ENCODE results near the gene EPC1.
A peak's percentile ranks its signal among the peaks of the same experiment; 100 is the strongest.
"Not testable (repeated sequence)": the region's sequence is repeated elsewhere in the genome, so short reads cannot be mapped to it uniquely, and the experiment has no call there.

The EPC1 gene

GRCh38 chr10:32253821-32254220 is 93.1 kb downstream of the EPC1 start:
- ATAC-seq, result no peak
- no peaks in the 10 kb centered on the region for H3K9me3 Mint-ChIP-seq
- H3K27ac Mint-ChIP-seq, result no peak overlapping the region
- no peaks in the 10 kb centered on the region for H3K36me3 Mint-ChIP-seq
- H3K4me3 Mint-ChIP-seq, result no peak overlapping the region
- H3K4me1 Mint-ChIP-seq, result peaks cover 9% of the 10 kb centered on the region
- H3K27me3 Mint-ChIP-seq, result no peaks in the 10 kb centered on the region

- no peak overlapping the region for H3K27ac Mint-ChIP-seq
These were observed 93.7 kb downstream of the EPC1 start for GRCh38 chr10:32253276-32253675.

GRCh38 chr10:32250489-32250888 is 96.5 kb downstream of the EPC1 start:
- not testable (repeated sequence) for H3K4me1 Mint-ChIP-seq, H3K27ac Mint-ChIP-seq, H3K36me3 Mint-ChIP-seq, H3K27me3 Mint-ChIP-seq, H3K4me3 Mint-ChIP-seq, H3K9me3 Mint-ChIP-seq, ATAC-seq

More at GRCh38 chr10:32253276-32253675, 93.7 kb downstream of the EPC1 start:
- no peaks in the 10 kb centered on the region for H3K9me3 Mint-ChIP-seq
- H3K4me3 Mint-ChIP-seq, result no peak overlapping the region
- no peaks in the 10 kb centered on the region for H3K27me3 Mint-ChIP-seq
- no peaks in the 10 kb centered on the region for H3K36me3 Mint-ChIP-seq
- ATAC-seq, result no peak
- peaks cover 9% of the 10 kb centered on the region for H3K4me1 Mint-ChIP-seq

- Mint-ChIP-seq H3K4me1 (peaks cover 7% of the 10 kb centered on the region), H3K27me3 (peaks cover 5% of the 10 kb centered on the region), H3K9me3 (no peaks in the 10 kb centered on the region), H3K27ac (no peak overlapping the region), H3K4me3 (no peak overlapping the region), H3K36me3 (no peaks in the 10 kb centered on the region)
- no peak for ATAC-seq
These were observed 100.3 kb downstream of the EPC1 start for GRCh38 chr10:32246685-32247084.

- H3K36me3 Mint-ChIP-seq, result no peaks in the 10 kb centered on the region
- H3K9me3 Mint-ChIP-seq, result no peaks in the 10 kb centered on the region
- H3K27me3 Mint-ChIP-seq, result peaks cover 14% of the 10 kb centered on the region
- no peak overlapping the region for H3K4me3 Mint-ChIP-seq
- no peak overlapping the region for H3K27ac Mint-ChIP-seq
- no peak for ATAC-seq
- H3K4me1 Mint-ChIP-seq, result peaks cover 7% of the 10 kb centered on the region
These were observed 101.2 kb downstream of the EPC1 start for GRCh38 chr10:32245760-32246159.

- Mint-ChIP-seq H3K4me1 (peaks cover 7% of the 10 kb centered on the region), H3K4me3 (no peak overlapping the region), H3K27ac (peak overlapping the region; percentile 45), H3K27me3 (peaks cover 17% of the 10 kb centered on the region), H3K36me3 (no peaks in the 10 kb centered on the region), H3K9me3 (no peaks in the 10 kb centered on the region)
- ATAC-seq, result peak; percentile 54
These were observed 102.3 kb downstream of the EPC1 start for GRCh38 chr10:32244421-32245207.

- Mint-ChIP-seq H3K9me3 (no peaks in the 10 kb centered on the region), H3K27me3 (peaks cover 17% of the 10 kb centered on the region), H3K4me3 (no peak overlapping the region), H3K27ac (peak overlapping the region; percentile 45), H3K36me3 (no peaks in the 10 kb centered on the region), H3K4me1 (peaks cover 7% of the 10 kb centered on the region)
- ATAC-seq, result no peak
These were observed 102.9 kb downstream of the EPC1 start for GRCh38 chr10:32244011-32244410.

- H3K36me3 Mint-ChIP-seq, result no peaks in the 10 kb centered on the region
- H3K4me1 Mint-ChIP-seq, result peaks cover 7% of the 10 kb centered on the region
- no peak for ATAC-seq
- no peak overlapping the region for H3K4me3 Mint-ChIP-seq
- H3K27ac Mint-ChIP-seq, result no peak overlapping the region
- peaks cover 17% of the 10 kb centered on the region for H3K27me3 Mint-ChIP-seq
- H3K9me3 Mint-ChIP-seq, result no peaks in the 10 kb centered on the region
These were observed 105.0 kb downstream of the EPC1 start for GRCh38 chr10:32241946-32242345.

GRCh38 chr10:32240471-32240870 is 106.5 kb downstream of the EPC1 start:
- no peaks in the 10 kb centered on the region for H3K36me3 Mint-ChIP-seq
- ATAC-seq, result no peak
- no peak overlapping the region for H3K4me3 Mint-ChIP-seq
- peaks cover 17% of the 10 kb centered on the region for H3K27me3 Mint-ChIP-seq
- H3K27ac Mint-ChIP-seq, result no peak overlapping the region
- peaks cover 7% of the 10 kb centered on the region for H3K4me1 Mint-ChIP-seq
- no peaks in the 10 kb centered on the region for H3K9me3 Mint-ChIP-seq

GRCh38 chr10:32239769-32240168 is 107.2 kb downstream of the EPC1 start:
- Mint-ChIP-seq H3K27me3 (peaks cover 17% of the 10 kb centered on the region), H3K4me3 (no peak overlapping the region), H3K36me3 (no peaks in the 10 kb centered on the region), H3K4me1 (peaks cover 5% of the 10 kb centered on the region), H3K27ac (no peak overlapping the region), H3K9me3 (no peaks in the 10 kb centered on the region)
- no peak for ATAC-seq

- ATAC-seq, result no peak
- Mint-ChIP-seq H3K9me3 (no peaks in the 10 kb centered on the region), H3K4me3 (no peak overlapping the region), H3K27me3 (peaks cover 17% of the 10 kb centered on the region), H3K4me1 (no peaks in the 10 kb centered on the region), H3K27ac (no peak overlapping the region), H3K36me3 (no peaks in the 10 kb centered on the region)
These were observed 109.2 kb downstream of the EPC1 start for GRCh38 chr10:32237644-32238345.

- Mint-ChIP-seq H3K4me3 (no peak overlapping the region), H3K9me3 (no peaks in the 10 kb centered on the region), H3K27ac (no peak overlapping the region), H3K4me1 (no peaks in the 10 kb centered on the region), H3K36me3 (no peaks in the 10 kb centered on the region), H3K27me3 (no peaks in the 10 kb centered on the region)
- no peak for ATAC-seq
These were observed 112.5 kb downstream of the EPC1 start for GRCh38 chr10:32234471-32234870.

GRCh38 chr10:32233375-32233774 is 113.6 kb downstream of the EPC1 start:
- ATAC-seq, H3K9me3 Mint-ChIP-seq, H3K4me3 Mint-ChIP-seq, H3K4me1 Mint-ChIP-seq, H3K27ac Mint-ChIP-seq, H3K27me3 Mint-ChIP-seq, H3K36me3 Mint-ChIP-seq: not testable (repeated sequence)

- Mint-ChIP-seq H3K4me3 (no peak overlapping the region), H3K9me3 (no peaks in the 10 kb centered on the region), H3K36me3 (no peaks in the 10 kb centered on the region), H3K4me1 (no peaks in the 10 kb centered on the region), H3K27me3 (no peaks in the 10 kb centered on the region), H3K27ac (no peak overlapping the region)
- ATAC-seq, result no peak
These were observed 114.6 kb downstream of the EPC1 start for GRCh38 chr10:32232378-32232777.

GRCh38 chr10:32229788-32230187 is 117.2 kb downstream of the EPC1 start:
- H3K36me3 Mint-ChIP-seq, H3K4me1 Mint-ChIP-seq, H3K4me3 Mint-ChIP-seq, H3K9me3 Mint-ChIP-seq, H3K27me3 Mint-ChIP-seq, H3K27ac Mint-ChIP-seq, ATAC-seq: not testable (repeated sequence)

- Mint-ChIP-seq H3K9me3 (peaks cover 3% of the 10 kb centered on the region), H3K36me3 (no peaks in the 10 kb centered on the region), H3K4me3 (no peak overlapping the region), H3K27ac (no peak overlapping the region), H3K4me1 (no peaks in the 10 kb centered on the region), H3K27me3 (no peaks in the 10 kb centered on the region)
- no peak for ATAC-seq
These were observed 117.8 kb downstream of the EPC1 start for GRCh38 chr10:32229170-32229569.

Measured in stimulated activated memory B cell treated with anti-CD40 and anti-IgM and Interleukin-4, amounts not matched to agents 10 μg/mL and 1 μg/mL and 100 μg/mL, for 72 hours (primary cell).